GM19238 (cell line): ENCODE results near the gene LPAR1.

Experiments used
- DNase-seq: peaks from one replicate; pipeline ENCODE4 v3.0.0; 2011; ENCODE audit warnings: low spot score; ENCODE audit not compliant: insufficient read length

Gene LPAR1

DNA sequence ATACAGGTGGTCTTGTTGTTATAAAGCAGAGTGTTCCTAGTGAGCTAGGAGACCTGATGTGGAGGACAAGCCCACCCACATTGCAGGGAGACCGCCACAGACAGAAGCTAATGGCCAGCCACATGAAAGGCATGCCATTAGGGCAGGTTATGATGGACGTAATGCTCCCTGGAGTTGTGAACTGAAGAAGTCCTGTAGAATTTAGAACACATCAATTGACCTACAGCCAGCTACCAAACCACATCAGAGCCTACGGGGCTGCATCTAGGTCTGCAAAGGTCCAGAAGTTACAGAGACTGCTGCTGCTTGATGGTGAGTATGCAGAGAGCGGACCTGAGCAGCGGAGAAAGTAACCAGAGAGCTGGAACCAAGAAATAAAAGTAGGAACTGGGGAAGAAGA is 116.6 kb downstream of the LPAR1 start:
- no peak for DNase-seq

DNA sequence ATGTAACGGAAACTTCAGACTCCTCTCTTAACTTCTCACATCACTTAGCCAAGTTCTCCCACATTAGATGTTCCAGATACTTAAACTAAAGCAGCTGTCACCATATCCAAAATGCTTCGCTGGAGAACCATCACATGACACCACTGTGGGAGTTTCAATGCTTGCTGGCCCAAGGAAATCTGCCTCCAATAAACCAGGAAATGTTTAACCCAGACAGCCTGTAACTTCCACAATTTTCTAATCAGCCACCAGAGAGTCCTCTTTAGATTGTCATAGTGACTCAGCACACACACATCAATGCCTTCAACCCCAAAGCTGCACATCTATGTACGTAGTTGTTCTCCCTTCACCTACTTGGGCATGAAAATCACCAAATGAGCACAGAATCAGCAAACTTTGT is 118.7 kb downstream of the LPAR1 start:
- no peak for DNase-seq

DNA sequence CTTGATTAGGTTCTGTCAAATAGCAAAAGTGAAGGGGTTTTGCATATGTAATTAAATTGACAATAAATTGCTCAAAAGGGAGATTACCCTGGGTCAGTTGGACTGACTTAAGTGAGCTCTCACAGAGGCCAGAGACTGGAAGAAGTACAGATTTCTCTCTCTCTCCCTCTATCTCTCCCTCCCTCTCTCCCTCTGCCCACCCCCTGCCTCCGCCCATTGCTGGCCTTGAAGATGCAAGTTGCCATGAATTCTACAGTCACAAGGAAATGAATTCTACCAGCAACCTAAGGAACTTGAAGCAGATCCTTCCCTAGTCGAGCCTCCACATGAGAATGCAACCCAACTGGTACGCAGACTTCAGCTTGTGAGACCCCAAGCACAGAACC is 119.2 kb downstream of the LPAR1 start:
- DNase-seq: no peak

DNA sequence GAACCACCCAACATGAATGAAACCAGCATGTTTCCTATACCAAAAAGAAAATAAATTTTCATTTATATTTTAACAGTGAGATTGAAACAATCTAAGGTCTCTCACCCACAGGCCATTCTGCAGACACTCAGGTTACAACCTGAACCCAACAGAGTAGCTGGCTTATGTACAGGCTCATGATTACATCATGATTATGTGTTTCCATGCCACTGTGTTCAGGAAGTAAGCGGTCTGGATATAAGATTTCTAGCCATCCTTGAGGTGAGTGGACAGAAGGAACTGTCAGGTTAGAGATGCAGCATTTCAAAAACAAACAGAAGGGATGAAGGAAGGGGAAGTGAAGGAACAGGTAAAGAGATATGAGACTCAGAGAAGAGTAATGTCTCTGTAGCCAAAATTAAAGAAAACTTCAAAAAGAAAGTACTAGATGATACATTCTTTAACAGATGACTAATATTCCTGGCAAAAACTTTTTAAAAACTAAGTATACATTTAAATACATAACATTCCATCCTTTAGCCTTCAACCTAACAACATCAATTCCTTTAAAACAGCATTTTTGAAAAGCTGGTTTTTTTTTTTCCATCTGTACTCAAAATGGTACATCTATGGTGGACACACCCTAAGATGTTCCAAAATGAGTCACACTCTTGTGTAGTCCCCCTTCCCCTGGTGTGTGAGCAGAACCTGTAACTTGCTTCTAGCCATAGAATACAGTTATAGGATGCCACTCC is 119.8 kb downstream of the LPAR1 start:
- DNase-seq: no peak

DNA sequence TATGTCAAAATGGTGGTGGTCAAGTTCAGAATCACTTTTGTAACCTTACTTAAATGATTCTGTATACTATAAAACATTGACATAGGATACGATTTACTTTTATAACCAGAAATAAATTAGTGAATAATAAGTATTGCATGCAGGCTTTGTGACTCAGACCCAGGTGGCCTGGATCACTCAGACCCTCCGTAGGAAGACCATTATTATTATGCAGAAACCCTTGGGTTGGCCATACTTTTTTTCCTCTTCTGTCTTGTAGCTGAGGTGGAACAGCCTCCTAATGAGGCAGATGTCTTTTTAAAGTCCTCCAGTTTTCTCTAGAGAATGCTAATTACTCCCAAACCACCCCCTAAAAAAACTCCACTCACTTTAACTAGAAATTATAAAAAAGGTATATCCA is 121.9 kb downstream of the LPAR1 start:
- DNase-seq: no peak

DNA sequence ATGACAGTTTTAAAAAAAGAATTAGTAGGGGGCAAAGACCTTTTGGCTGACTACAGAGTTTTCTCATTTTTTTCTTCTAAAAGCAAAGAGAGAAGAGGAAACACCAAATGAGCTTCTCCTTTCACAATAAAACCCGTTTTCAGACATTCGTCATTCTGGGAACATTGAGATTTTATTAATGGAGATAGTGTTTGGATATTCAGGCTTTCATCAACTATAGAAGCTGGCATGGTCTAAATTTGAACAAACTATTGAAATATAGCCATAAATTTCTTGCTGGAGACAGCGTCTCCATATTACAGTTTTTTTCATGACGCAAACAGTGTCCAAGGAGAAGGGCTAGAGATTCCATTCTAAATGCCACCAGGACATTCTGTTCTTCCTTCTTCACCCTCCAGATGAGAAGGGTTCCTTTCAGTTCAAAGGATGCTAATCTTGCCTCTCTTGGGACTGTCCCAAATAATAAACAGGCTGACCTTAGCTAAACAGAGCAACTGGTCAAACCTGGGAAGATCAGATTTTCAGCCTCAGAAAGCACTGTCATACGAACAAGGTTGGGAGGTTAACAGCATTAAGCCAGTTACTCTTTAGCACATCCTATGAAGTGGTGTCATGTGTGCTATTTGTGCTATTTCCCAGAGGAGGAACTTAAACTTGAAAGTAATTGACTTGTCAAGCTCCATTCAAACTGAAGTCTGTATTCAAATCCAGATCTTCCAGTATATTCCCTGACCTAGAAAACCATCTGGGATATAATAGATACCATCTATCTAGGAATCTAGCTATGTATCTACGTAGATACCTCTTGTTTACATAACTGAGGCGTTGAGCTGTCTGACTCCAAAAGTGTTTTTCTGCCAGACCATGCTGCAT is 125.6 kb downstream of the LPAR1 start:
- no peak for DNase-seq

DNA sequence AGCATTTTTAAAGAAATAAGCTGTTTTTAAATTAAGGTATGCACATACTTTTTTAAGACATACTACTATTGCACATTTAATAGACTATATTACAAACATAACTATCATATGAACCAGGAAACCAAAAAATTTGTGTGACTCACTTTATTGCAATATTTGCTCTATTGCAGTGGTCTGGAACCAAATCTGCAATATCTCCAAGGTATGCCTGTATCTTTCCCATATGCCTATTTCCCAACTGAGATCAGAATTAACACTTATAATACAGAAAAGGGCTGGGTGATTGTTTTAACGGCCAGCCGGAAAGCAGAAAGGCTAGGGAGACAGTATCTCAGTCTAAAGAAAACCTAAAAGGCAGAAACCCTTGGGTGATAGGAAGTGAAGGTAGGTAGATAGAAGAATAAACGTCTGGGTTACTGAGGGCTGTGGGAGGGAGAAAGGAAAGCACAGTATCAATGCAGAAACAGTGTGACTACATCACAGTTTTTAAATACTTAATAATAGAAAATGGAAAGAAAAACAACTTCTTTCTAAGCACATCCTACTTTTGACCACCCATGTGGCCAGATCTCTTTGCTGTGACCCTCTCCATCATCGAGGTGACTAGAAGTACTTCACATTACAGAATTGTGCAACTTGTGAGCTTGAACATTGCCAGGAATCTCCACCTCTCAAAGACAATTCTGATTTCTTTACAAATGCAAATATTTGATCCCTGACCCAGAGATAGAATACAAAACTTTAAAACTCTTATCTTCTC is 126.4 kb downstream of the LPAR1 start:
- no peak for DNase-seq

DNA sequence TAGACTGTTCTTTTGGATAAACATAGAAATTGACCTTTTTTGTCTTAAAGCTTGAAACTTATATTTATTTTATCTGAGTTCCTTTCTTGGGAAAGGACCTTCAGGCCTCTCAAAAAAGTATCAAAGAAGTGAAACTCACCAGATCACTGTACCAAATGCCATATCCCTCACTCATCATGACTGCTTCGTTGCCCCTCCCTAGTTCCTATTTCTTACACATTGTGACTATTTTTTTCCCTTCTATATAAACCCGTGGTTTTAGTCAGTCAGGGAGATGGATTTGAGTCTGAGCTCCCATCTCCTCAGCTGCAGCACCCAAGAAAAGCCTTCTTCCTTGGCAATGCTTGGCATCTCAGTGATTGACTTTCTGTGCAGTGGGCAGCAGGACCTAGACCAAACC is 129.4 kb downstream of the LPAR1 start:
- no peak for DNase-seq

DNA sequence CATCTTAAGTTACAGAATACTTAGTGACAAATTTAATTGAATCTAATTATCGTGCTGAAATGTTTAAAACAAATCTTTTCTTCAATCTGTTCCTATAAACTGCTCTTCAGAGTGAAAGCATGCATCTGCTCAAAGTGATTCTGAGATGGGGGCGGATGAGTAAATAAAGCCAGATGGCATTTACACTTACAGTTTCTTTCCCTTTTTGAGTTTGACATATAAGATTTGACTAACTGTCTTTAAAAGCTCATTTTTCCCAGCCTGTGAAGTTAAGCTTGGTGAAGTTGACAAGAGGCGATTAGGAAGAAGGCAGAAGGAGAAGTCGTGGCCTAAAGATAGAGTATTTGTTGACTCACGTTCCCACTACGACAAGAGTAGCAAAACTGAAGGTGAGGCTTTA is 137.4 kb downstream of the LPAR1 start:
- DNase-seq: no peak

DNA sequence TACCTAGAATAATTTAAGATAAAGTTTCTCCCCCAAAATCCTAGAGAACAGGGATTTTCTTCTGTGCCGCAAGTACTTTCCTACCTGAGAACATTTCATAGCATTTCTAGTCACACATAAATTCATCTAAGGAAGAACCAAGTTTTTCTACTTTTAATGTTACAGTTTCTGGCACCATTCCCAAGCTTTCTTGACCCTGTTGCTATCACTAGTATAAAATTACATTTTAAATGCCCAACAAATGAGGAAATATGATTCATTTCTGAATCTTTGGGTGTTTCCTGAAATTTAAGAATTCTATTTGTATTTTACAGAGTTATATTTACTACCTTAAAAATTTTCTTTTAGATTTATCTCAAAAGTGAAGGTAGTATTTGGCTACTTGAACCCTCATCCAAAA is 137.8 kb downstream of the LPAR1 start:
- no peak for DNase-seq

DNA sequence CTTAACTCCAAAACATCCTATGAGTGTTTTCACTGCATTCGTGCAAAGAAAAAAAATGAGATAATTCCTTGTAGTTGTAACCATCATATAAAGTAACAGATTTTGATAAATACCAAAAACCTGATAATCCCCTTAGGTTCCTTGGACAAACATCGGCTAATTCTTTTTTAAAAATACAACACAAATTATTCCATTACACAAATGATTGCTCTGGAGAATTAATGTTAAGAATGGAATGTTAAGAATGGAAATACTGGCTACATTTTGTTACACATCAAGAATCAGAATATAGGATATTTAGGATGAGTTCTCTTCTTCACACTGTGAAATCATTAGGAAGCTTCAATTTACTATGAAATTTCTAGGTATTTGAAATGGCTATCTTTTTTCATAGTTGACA is 139.4 kb downstream of the LPAR1 start:
- DNase-seq: no peak

DNA sequence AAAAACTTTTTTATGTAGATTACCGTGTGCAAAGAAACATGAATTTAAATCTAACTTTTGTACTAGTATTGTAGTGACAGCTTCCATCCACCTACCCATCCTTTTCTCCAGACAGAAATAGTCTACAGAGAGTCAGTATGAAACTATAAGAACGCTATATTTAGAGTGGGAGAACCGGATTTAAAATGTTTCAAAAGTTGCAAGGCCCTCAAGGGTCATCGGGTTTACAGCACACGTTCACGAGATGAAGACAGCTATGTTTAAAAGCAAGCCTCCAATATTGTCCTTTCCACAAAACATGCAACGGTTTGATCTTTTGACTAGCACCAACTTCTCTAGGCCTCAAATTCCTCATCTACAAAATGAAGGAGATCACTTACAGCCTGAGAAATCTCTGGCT is 139.9 kb downstream of the LPAR1 start:
- DNase-seq: no peak

DNA sequence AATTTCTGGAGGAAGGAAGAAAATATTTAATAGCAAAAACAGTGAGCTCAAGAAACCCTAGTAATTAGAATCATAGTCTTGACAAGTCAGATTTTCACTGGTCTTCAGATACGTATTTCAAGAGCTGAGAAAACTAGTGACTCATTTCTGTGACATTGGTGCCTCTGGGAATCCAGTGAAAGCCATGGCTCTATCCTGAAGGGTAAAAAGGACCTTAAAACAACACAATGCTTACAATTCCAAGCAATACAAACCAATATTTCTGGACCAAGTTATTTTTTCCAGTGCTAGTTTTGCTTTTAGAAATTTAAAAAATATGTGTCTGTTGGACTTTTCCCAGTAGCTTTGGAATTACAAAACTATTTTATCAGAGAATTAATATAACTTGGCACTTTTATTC is 140.3 kb downstream of the LPAR1 start:
- DNase-seq: no peak

DNA sequence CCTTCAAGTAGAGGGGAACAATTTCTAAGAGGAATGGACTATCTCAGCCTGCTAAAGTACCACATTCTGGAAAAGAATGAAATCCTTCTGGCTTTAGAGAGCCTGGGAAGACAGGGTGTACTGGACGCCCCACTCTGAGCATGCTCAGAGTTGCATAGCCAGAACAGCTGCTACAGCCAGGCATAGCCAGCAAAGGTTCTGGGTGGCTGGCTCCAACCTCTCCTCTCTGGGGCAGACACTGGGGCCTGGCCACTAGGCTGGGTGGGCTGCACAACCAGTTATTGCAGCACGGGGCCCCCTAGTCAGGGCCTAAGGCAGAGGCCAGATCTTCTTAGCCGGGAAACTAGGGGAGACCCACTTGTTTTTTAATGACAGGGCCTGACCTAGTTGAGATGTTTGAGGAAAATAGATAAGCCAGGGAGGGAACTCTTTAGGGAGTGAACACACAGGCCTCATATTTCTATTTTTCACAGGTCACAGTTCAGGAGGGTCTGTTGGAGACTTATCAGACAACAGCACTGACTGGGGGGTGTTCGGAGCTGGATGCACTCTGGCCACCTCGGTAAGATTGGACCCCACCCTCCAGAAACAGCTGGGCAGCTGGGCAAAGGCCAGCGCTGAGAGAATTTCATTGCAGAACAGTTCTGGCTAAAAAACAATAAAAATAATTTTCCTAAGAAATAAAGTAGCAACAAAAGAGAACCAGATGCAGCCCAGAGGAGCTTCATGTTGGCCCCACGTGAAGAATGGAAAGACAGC is 142.9 kb downstream of the LPAR1 start:
- no peak for DNase-seq

DNA sequence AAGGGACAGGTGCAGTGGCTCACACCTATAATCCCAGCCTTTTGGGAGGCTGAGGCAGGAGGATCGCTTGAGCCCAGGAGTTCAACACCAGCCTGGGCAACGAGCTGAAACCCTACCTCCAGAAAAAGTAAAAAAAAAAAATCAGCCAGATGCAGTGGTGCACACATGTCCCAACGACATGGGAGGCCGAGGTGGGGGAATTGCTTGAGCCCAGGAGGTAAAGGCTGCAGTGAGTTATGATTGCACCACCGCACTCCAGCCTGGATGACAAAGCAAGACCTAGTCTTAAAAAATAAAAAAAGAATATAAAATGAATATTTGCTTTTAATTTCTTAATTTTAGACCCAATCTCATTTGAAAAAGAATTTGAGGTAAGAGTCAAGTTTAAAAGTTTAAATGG is 143.5 kb downstream of the LPAR1 start:
- DNase-seq: no peak

DNA sequence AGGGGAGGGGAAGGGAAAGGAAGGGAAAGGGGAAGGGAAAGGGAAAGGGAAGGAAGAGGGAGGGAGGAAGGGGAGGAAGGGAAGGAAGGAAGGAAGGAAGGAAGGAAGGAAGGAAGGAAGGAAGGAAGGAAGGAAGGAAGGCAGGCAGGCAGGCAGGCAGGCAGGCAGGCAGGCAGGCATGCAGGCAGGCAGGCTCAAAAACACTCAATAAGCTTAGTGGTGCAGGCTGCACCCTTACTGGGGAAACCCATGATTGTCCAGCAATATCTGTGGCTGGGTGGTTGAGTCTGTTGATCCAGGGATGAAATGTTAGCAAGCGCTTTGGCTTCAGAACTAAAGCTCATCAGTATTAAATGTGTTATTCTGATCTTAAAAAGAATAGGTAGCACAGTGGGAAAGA is 145.6 kb downstream of the LPAR1 start:
- DNase-seq: no peak

DNA sequence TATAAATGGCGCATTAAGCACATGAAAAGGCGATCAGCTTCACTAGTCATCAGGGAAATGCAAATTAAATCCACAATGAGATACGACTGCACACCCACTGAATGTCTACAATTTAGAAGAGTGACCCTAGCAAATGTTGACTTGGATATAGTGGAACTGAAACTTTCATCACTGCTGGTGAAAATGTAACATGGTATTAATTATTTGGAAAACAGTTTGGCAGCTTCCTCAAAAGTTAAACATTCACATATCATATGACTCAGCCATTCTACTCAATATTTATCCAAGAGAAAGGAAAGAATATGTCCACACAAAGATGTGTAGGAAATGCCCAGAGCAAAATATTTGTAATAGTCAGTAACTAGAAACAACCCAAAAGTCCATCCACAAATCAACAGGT is 146.5 kb downstream of the LPAR1 start:
- DNase-seq: no peak

DNA sequence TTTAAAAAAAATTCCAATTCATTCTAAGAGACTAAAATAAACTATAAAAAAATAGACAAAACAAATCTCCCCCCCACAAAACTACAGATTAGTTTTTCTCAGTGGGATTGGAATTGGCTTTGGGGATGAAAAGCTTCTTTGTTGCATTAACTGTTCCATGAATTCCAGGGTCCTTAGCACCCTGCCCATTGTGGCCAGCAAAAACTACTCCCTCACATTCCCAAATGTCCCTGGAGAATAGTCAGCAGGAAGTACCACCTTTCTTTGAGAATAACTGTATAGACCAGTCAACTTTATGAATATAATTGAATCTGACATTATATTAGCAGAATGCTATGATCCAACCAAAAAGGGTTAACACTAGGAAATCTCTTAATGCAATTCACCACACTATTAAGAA is 147.9 kb downstream of the LPAR1 start:
- DNase-seq: no peak

DNA sequence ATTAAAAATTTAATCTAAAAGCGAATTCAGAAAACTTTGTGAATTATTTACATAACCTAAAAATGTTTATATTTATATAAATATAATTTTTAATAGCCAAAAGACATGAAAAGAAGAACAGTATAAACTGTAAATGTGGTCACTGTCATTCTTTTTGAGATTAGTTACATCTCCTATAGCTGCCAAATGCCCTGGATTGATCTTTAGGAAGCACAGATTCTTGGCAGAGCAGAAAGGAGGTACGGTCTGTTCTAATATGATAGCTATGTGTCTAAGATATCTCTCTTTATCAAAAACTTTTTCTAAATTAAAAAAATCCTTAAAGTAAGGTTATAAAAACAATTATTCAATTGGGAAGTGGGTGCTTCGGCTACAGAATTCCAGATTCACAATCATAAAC is 151.0 kb downstream of the LPAR1 start:
- no peak for DNase-seq

DNA sequence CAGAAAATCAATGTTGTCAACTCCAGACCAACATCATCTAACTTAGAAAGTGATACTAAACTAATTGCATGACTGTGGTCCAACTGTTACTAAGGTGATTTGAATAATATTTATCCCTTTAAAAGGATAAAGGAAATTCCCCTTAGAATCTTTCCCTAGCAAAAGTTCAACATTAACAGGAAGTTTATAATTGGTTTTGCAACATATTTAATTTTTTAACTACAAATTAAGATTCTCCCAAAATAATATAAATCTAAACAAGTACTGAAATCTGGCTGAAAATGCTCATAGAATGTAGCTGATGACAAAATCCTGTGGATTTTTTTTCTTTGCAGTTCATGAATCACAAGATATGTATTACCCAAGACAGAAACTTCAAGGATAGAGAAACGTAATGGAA is 151.4 kb downstream of the LPAR1 start:
- DNase-seq: no peak

DNA sequence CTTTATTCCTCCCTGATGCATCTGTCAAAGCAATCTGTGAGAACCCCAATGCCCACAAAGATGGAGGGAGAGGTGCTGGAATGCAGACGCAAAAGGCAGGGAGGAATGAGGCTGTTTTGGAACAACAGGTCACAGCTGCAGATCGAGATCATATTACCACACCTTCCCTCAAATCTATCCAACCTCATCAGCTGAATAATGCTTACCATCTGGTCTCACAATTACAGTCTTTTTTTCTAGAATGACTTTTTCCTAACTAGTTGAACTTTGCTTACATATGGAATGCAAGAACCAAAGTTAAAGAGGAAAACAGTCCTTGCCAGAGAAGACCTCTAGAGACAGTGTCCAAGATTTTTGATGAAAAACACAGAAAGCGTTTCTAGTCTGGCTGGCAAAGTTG is 158.1 kb downstream of the LPAR1 start:
- no peak for DNase-seq

DNA sequence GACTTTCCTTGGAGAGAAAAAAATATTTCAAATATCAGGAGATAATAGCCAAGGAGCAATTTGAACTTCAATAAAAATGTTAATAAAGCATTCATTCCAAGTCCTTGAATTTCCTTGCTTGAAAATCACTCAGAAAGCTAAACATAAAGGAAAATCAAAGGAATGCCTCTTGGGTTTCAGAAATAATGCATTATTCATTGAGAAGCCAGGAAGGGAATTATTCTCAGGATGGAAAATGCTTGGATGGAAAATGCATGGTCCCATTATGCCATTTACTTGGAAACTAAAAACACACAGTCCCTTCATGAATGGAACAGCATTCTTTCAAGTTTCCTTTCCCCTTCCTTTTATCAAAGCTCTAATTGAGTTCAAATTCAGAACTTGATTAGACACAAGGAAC is 160.9 kb downstream of the LPAR1 start:
- no peak for DNase-seq
